Loucy (cell line): ENCODE data around the gene R3HDM1.

ENCODE experiments used
- CTCF ChIP-seq: fragments of 200-600 bp; sonication (generic); conservative IDR thresholded peaks from 2 replicates; pipeline ENCODE4 v1.5.1; 2014; ENCODE audit warnings: mild to moderate bottlenecking, antibody characterized with exemption, low read length
- EZH2phosphoT487 ChIP-seq: fragments of 200-600 bp; IDR thresholded peaks from 2 replicates; pipeline ENCODE4 v1.6.1; 2018; ENCODE audit warnings: antibody characterized with exemption, mild to moderate bottlenecking, moderate library complexity, borderline replicate concordance

- TF ChIP-seq CTCF (no peak), EZH2phosphoT487 (no peak)
Measured at GRCh38 chr2:135563793-135564192, 32.5 kb downstream of the R3HDM1 start.
